Right lobe of liver (tissue), 6 donors: ENCODE measurements around the gene ENO1. TPM values are rescaled to one million over a fixed set of nuclear protein-coding genes. Genes with fewer than 3 reads are reported as not detected.

Source experiments
- ATAC-seq, 4 donors: fragments of 200-7000 bp; cut with Tn5 transposase; one replicate each; pipeline ENCODE4 v1.9.1; 2020; ENCODE audit warnings: mild to moderate bottlenecking in 4 of 4, moderate library complexity in 4 of 4
- DNase-seq, 3 donors: peaks; one replicate each; pipeline ENCODE4 v3.0.0-alpha.2; 2020
- H3K27ac ChIP-seq, 3 donors: fragments of 200-600 bp; one replicate each; pipeline ENCODE4 v1.8.0; 2022
- H3K27me3 ChIP-seq, 2 donors: fragments of 200-600 bp; one replicate each; pipeline ENCODE4 v1.8.0; 2022
- H3K36me3 ChIP-seq, 4 donors: fragments of 200-600 bp; sonication (generic) in 1 of 4; one replicate each; pipeline versions ENCODE4 v1.5.1 to v1.8.0; 2017 to 2022; ENCODE audit warnings: control low read depth in 1 of 4
- H3K4me1 ChIP-seq, 4 donors: fragments of 200-600 bp; sonication (generic) in 1 of 4; one replicate each; pipeline versions ENCODE4 v1.5.1 to v1.8.0; 2017 to 2022; ENCODE audit warnings: control low read depth in 1 of 4
- H3K4me3 ChIP-seq, 3 donors: fragments of 200-600 bp; one replicate each; pipeline ENCODE4 v1.8.0; 2022
- H3K9me3 ChIP-seq, 4 donors: fragments of 200-600 bp; sonication (generic) in 1 of 4; one replicate each; pipeline versions ENCODE4 v1.5.1 to v1.8.0; 2017 to 2022; ENCODE audit warnings: control low read depth in 1 of 4
- POLR2A ChIP-seq: fragments of 450-650 bp; IDR thresholded peaks from one replicate; pipeline ENCODE4 v1.6.1; 2017; ENCODE audit warnings: antibody characterized with exemption, mild to moderate bottlenecking
- WGBS: methylation state at CpG from one replicate; pipeline ENCODE4 v1.1.6; 2018; ENCODE audit warnings: low coverage, low lambda C conversion rate; ENCODE audit not compliant: insufficient coverage; ENCODE audit errors: missing lambda C conversion rate; 5-methylcytosine and 5-hydroxymethylcytosine counted together
- intact Hi-C, 2 donors: fragments of 100-400 bp; cut with DNase I; formaldehyde crosslinking; loops; one replicate each; pipeline versions ENCODE4 v1.11.2 to v1.14.1; 2022
- microRNA-seq, 2 donors: library from miRNA; unstranded; fragments of <30 nt; microRNA quantifications; one replicate each; pipeline ENCODE4, GENCODE V29; 2019 to 2020
- small RNA-seq, 2 experiments: library from RNA; depleted of rRNA; stranded (forward); fragments of <200 nt; gene quantifications; one replicate each; pipeline ENCODE3, GENCODE V24; 2016
- total RNA-seq, 6 experiments: library from RNA; depleted of rRNA in 2 of 6; stranded (reverse); fragments of >200 nt in 2 of 6; fragmentation: NEBNext Ultra II Directional in 3 of 6; extraction: Animal tissue kit (Norgen Biotek cat#: 25700) in 3 of 6; gene quantifications; one replicate each; pipeline versions ENCODE4 v1.1.0 to v1.2.4, GENCODE V29; 2016 to 2023
- TF ChIP-seq, protein P1 (sequence below), 4 donors: fragments of 200-600 bp in 3 of 4; fragments of 450-650 bp in 1 of 4; IDR thresholded peaks; one replicate each; pipeline versions ENCODE4 v1.5.1 to v1.8.0; 2016 to 2022; ENCODE audit warnings: antibody characterized with exemption in 4 of 4, mild to moderate bottlenecking in 2 of 4
- donor health status: DM: no; HTN: yes; CAD: no.
- donor health status: DM: no; HTN: no; CAD: no.
- donor health status: DM: no; HTN: no; CAD: no.
- donor health status: DM: no; HTN: yes; CAD: no.
- donor health status: DM: no; HTN: yes; CAD: no.

ENO1 gene
- total RNA-seq, 6 experiments from 2014 or later: 314 to 792 (median 539) TPM

DNA sequence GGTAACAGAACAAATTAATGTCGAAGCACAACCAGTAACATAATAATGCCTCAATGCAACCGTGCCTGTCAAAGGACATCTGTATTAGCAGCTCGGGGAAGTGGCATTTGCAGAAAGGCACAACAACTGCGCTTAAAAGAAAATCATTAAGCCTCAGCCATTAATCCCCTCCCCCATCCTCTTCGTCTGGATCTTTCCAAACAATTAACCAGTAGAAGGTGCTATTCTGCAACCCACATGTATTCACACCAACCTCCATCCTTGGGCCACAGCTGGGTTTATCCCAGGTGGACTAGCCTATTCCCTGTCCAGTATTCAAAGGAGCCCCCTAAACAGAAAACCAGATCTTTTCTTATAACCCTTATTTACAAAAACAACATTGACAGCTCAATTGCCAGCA, 63.6 kb downstream of the ENO1 start:
- no peak overlapping the region for H3K27ac ChIP-seq
- H3K36me3 ChIP-seq: no peaks in the 10 kb centered on the region
- TF ChIP-seq POLR2A: no peak
- TF ChIP-seq, protein P1, sequence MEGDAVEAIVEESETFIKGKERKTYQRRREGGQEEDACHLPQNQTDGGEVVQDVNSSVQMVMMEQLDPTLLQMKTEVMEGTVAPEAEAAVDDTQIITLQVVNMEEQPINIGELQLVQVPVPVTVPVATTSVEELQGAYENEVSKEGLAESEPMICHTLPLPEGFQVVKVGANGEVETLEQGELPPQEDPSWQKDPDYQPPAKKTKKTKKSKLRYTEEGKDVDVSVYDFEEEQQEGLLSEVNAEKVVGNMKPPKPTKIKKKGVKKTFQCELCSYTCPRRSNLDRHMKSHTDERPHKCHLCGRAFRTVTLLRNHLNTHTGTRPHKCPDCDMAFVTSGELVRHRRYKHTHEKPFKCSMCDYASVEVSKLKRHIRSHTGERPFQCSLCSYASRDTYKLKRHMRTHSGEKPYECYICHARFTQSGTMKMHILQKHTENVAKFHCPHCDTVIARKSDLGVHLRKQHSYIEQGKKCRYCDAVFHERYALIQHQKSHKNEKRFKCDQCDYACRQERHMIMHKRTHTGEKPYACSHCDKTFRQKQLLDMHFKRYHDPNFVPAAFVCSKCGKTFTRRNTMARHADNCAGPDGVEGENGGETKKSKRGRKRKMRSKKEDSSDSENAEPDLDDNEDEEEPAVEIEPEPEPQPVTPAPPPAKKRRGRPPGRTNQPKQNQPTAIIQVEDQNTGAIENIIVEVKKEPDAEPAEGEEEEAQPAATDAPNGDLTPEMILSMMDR (IDR thresholded peaks at IDR 0.05): peak in 3 of 4 donors; percentile 24 to 33 (median 32)
- H3K4me3 ChIP-seq: no peak overlapping the region
- intact Hi-C loops: no loop called here
- no peaks in the 10 kb centered on the region for H3K9me3 ChIP-seq
- WGBS: 18% methylated on average over 5 of the region's 5 CpGs
- H3K4me1 ChIP-seq: peaks cover 0 to 24% (median 7%) of the 10 kb centered on the region in 4 donors
- ATAC-seq: peak in 3 of 4 donors; percentile 12 to 34 (median 12)
- no peak for DNase-seq
- H3K27me3 ChIP-seq: no peaks in the 10 kb centered on the region

DNA sequence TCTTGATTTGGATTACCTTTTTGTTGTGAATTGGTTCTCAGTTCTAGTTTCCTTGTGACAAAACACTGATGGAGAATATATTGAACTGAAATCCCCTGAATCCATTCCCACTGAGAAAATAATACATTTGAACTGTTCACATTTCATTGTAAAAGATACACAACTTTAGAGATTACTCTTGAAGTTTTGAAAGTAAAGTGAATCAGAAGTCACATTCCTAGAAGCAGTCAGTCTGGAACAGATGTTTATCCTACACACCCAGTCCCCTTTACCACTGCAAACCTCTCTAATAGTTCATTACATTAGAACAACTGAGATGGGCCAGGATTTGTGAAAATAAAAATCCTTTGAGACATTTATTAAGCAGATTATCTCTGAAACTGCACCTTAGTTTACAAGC, 64.5 kb downstream of the ENO1 start:
- no peak for TF ChIP-seq POLR2A
- TF ChIP-seq, protein P1 (IDR thresholded peaks at IDR 0.05): no peak
- intact Hi-C loops: no loop called here
- H3K36me3 ChIP-seq: no peaks in the 10 kb centered on the region
- H3K4me3 ChIP-seq: no peak overlapping the region
- H3K9me3 ChIP-seq: no peaks in the 10 kb centered on the region
- no peak overlapping the region for H3K27ac ChIP-seq
- DNase-seq: no peak
- no peak for ATAC-seq
- no peaks in the 10 kb centered on the region for H3K27me3 ChIP-seq
- peaks cover 0 to 24% (median 7%) of the 10 kb centered on the region in 4 donors for H3K4me1 ChIP-seq

DNA sequence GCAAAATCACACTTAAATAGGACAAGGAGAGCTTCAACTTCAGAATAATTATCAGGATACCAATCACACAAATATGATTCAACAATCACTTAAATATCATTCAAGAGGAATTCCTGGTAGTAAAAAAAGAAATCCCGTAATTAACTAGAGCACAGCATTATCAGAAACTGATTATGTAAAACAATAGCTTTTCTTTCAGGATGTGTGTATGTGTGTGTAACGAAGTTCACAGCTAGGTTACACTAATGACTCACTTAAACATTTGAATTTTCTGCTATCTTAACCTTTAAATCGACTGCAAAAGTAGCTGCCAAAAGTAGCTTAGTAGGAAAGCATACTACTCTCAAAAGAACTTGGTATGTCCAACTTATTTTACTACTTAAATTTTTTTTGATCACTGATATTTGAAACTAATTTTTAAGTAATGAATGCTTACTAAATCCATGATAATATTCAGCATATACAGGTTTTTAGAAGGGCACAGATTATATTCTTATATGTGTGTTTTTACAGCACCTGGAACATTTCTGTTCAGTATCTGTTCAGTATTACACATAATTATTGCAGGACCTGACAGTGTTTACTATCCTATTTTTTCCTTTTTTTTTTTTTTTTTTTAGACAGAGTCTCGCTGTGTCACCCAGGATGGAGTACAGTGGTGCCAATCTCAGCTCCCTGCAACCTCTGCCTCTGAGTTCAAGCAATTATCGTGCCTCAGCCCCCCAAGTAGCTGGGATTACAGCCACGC, 65.3 kb downstream of the ENO1 start:
- intact Hi-C loops: no loop called here
- no peak overlapping the region for H3K4me3 ChIP-seq
- H3K27ac ChIP-seq: peak overlapping the region in 1 of 3 donors; percentile 13
- peaks cover 0 to 24% (median 7%) of the 10 kb centered on the region in 4 donors for H3K4me1 ChIP-seq
- no peaks in the 10 kb centered on the region for H3K9me3 ChIP-seq
- 50% methylated on average over 6 of the region's 6 CpGs for WGBS
- ATAC-seq (peak in 1 of 4 donors; percentile 3), DNase-seq (no peak)
- no peaks in the 10 kb centered on the region for H3K27me3 ChIP-seq
- TF ChIP-seq POLR2A: no peak
- TF ChIP-seq, protein P1 (IDR thresholded peaks at IDR 0.05): no peak
- H3K36me3 ChIP-seq: no peaks in the 10 kb centered on the region

DNA sequence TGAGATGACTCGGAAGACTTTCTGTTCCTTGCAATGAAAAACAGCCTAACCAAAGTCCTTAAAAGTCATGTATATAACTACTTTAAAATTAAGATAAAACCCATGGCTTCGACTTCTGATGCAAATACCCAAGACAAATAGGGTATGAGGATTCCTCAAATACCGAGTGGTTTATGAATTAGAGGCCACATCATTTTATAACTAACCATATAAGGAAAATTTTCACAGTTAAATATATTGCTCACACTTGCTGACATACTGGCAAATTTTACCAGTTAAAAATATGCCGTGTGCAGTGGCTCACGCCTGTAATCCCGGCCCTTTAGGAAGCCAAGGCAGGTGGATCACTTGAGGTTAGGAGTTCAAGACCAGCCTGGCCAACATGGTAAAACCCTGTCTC, 66.4 kb downstream of the ENO1 start:
- Histone ChIP-seq H3K4me3 (no peak overlapping the region), H3K9me3 (no peaks in the 10 kb centered on the region), H3K27me3 (no peaks in the 10 kb centered on the region), H3K36me3 (no peaks in the 10 kb centered on the region), H3K4me1 (peaks cover 0 to 34% (median 7%) of the 10 kb centered on the region in 4 donors), H3K27ac (no peak overlapping the region)
- 87% methylated on average over 6 of the region's 6 CpGs for WGBS
- TF ChIP-seq POLR2A: no peak
- TF ChIP-seq, protein P1 (IDR thresholded peaks at IDR 0.05): no peak
- ATAC-seq (no peak), DNase-seq (no peak)
- intact Hi-C loops: no loop called here

Small RNA genes within 50 kb of the gene (microRNA-seq; reads per million reads assigned to microRNA genes)
- 0 reads per million in 2 donors for gene MIR6728

Small RNA genes within 50 kb of the gene (small RNA-seq; reads per million reads assigned to genes)
- gene AL139415.2: 0 reads per million in 2 experiments
- gene MIR6728: 0 to 0.10 reads per million in 2 experiments
- gene RNU6-304P: 0 reads per million in 2 experiments

Other genes with a start within 250 kb of the ENO1 start
- 10 to 100 TPM; 17.5 to 38.4 (median 25.0) TPM for gene RERE, start 61.0 kb downstream of the ENO1 start, total RNA-seq
- gene CA6, start 67.2 kb upstream of the ENO1 start, total RNA-seq: not detected
- gene SLC2A7, start 147.7 kb upstream of the ENO1 start, total RNA-seq: not detected
- 1 to 10 TPM in 1 of 6 experiments, under 1 TPM in 5; 0.19 to 3.5 (median 0.30) TPM for gene SLC2A5, start 190.9 kb upstream of the ENO1 start, total RNA-seq